Mononuclear cell (primary cell): ENCODE data around the gene CADPS2. TPM values are rescaled to one million over a fixed set of nuclear protein-coding genes. Genes with fewer than 3 reads are reported as not detected.

Source experiments
- H3K27me3 ChIP-seq: 2 replicates; pipeline ENCODE4 v1.6.0; 2011; ENCODE audit warnings: low read length, control low read depth; ENCODE audit not compliant: insufficient read depth
- H3K4me1 ChIP-seq: 2 replicates; pipeline ENCODE4 v1.5.1; 2011; ENCODE audit warnings: mild to moderate bottlenecking, low read length, control low read depth; ENCODE audit not compliant: insufficient read depth
- H3K4me3 ChIP-seq: 2 replicates; pipeline ENCODE4 v1.5.1; 2011; ENCODE audit warnings: mild to moderate bottlenecking, low read length, moderate library complexity
- H3K9me3 ChIP-seq: 2 replicates; pipeline ENCODE4 v1.5.1; 2011; ENCODE audit warnings: low read depth, mild to moderate bottlenecking, control low read depth, low read length
- total RNA-seq: library from RNA; depleted of rRNA; stranded (reverse); fragments of >200 nt; gene quantifications from one replicate; pipeline ENCODE4 v1.2.3, GENCODE V29; 2012

The CADPS2 gene
- total RNA-seq, 1 donor: not detected

- Histone ChIP-seq H3K4me3 (no peak overlapping the region), H3K9me3 (no peaks in the 10 kb centered on the region), H3K27me3 (no peaks in the 10 kb centered on the region), H3K4me1 (no peaks in the 10 kb centered on the region)
These were observed 267.6 kb downstream of the CADPS2 start for GRCh38 chr7:122618585-122619189.

GRCh38 chr7:122616951-122617350 lies 269.3 kb downstream of the CADPS2 start:
- Histone ChIP-seq H3K27me3 (no peaks in the 10 kb centered on the region), H3K9me3 (no peaks in the 10 kb centered on the region), H3K4me3 (no peak overlapping the region), H3K4me1 (no peaks in the 10 kb centered on the region)

GRCh38 chr7:122605929-122606328 lies 280.3 kb downstream of the CADPS2 start:
- Histone ChIP-seq H3K4me3 (no peak overlapping the region), H3K27me3 (no peaks in the 10 kb centered on the region), H3K4me1 (no peaks in the 10 kb centered on the region), H3K9me3 (no peaks in the 10 kb centered on the region)

DNA sequence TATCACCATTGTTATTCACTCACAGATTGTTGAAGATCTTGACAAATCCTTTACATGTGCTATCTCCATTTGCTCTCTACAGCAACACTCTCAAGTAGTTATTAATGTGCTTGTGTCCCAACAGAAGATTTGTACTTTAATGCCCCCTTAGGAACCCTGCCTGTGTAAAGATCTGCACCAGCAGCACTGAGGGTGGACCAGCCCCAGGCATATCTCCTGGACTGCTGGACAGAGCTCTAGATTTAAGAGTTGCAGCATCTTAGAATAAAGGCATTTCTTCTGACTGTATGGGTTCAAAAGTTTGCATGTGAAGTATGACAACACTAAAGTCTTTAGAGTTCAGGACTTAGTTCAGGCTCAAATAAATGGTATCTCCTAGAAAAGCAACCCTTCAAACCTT lies 282.0 kb downstream of the CADPS2 start:
- H3K4me1 ChIP-seq: no peaks in the 10 kb centered on the region
- H3K4me3 ChIP-seq: no peak overlapping the region

DNA sequence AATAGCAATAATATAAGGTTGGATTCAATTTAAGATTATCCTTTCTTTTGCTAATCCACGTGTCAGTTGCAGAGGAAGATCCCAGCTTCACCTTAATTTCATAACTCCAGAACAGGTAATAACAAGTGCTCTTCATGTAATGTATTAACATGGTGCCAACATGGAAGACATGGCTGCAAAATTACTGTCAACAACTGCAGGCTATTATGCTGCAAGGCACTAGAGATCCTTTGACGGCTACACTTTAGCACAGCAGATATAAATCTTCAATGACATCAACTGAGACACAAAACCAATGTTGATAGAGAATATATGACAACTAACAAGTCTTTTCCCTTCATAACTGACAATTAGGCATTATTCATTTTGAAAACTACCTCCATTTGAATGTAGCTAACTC lies 283.5 kb downstream of the CADPS2 start:
- Histone ChIP-seq H3K4me1 (no peaks in the 10 kb centered on the region), H3K27me3 (no peaks in the 10 kb centered on the region), H3K9me3 (no peaks in the 10 kb centered on the region), H3K4me3 (no peak overlapping the region)

More for the DNA sequence above, 282.0 kb downstream of the CADPS2 start:
- no peaks in the 10 kb centered on the region for H3K27me3 ChIP-seq
- H3K9me3 ChIP-seq: no peaks in the 10 kb centered on the region

DNA sequence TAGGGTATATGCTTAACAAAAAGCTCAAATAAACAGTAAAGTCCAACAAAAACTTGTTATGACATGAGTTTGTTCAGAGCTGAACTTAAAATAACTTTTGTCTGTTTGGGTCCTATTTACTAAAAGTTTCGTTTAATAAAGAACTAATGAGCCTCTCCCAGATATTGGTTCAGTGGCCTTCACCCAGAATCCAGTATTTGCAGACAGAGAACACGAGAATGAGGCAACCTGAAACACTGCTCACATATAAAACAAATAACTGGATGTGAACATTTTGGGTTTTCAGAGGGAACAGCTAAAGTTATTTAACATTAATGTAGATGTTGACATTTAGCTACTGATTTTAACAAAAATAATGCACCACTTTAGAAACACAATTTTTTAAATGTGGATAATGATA lies 285.6 kb downstream of the CADPS2 start:
- H3K4me1 ChIP-seq: no peaks in the 10 kb centered on the region
- H3K4me3 ChIP-seq: no peak overlapping the region
- no peaks in the 10 kb centered on the region for H3K9me3 ChIP-seq
- no peaks in the 10 kb centered on the region for H3K27me3 ChIP-seq

DNA sequence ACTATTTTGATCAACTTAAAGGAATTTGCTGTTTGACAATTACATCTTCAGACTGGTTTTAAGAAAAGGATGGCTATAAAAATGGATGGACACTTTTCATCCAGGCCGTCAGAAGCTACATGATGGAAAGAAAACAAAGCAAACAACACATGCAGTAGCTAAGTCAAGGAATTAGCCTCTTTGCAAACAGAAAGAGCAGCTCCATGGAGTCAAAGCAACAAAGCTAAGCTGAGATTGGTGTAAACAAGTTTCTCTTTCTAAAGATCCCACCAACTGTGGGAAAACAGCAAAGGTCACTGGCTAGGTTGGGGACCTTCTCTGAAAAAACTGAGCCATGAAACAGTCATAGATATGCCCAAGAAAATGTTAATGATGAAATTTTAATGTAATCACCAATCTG lies 286.2 kb downstream of the CADPS2 start:
- no peak overlapping the region for H3K4me3 ChIP-seq
- no peaks in the 10 kb centered on the region for H3K27me3 ChIP-seq

DNA sequence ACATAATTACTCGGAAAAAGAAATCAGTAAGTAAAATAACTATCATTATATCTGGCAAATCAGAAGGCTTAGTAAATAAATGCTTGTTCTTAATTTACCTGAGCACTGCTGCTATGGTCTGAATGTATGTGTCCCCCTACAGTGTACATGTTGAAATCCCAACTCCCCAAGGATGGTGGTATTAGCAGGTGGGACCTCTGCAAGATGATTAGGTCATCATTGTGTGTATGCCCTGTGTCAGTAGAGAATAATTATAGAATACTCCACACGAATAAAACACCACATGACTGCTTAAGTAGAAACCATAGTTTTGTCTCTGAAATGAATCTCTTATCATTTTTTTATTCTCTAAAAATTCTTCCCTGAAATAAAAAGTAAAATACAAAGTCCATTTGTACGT lies 289.0 kb downstream of the CADPS2 start:
- H3K27me3 ChIP-seq: no peaks in the 10 kb centered on the region
- H3K9me3 ChIP-seq: no peaks in the 10 kb centered on the region
- no peak overlapping the region for H3K4me3 ChIP-seq
- no peaks in the 10 kb centered on the region for H3K4me1 ChIP-seq

More for the DNA sequence above, 286.2 kb downstream of the CADPS2 start:
- H3K4me1 ChIP-seq: no peaks in the 10 kb centered on the region
- no peaks in the 10 kb centered on the region for H3K9me3 ChIP-seq

- no peaks in the 10 kb centered on the region for H3K27me3 ChIP-seq
- H3K9me3 ChIP-seq: no peaks in the 10 kb centered on the region
- H3K4me3 ChIP-seq: no peak overlapping the region
- H3K4me1 ChIP-seq: no peaks in the 10 kb centered on the region
These were observed 290.4 kb downstream of the CADPS2 start for GRCh38 chr7:122595885-122596284.

DNA sequence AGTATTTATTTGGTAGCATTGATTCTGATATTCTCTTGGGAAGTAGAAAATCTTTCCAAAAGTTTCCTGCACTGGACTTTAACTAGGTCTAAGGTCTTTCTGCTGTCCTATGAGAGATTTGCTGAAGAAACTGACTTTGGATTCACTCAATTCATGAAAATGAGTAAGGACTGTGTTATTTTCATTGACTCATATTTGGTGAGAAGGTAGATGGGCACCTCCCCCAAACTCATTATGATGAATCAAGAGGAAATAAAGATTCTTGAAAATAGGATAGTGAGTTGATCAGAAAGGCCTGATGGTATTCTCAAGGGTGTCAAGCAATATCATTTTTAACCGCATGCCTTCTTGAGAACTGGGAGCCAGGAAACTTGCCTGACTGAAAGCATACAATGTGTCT lies 297.6 kb downstream of the CADPS2 start:
- Histone ChIP-seq H3K9me3 (no peaks in the 10 kb centered on the region), H3K4me1 (no peaks in the 10 kb centered on the region), H3K27me3 (no peaks in the 10 kb centered on the region), H3K4me3 (no peak overlapping the region)

- no peak overlapping the region for H3K4me3 ChIP-seq
- H3K9me3 ChIP-seq: no peaks in the 10 kb centered on the region
- H3K4me1 ChIP-seq: no peaks in the 10 kb centered on the region
- no peaks in the 10 kb centered on the region for H3K27me3 ChIP-seq
These were observed 301.5 kb downstream of the CADPS2 start for GRCh38 chr7:122584676-122585251.

DNA sequence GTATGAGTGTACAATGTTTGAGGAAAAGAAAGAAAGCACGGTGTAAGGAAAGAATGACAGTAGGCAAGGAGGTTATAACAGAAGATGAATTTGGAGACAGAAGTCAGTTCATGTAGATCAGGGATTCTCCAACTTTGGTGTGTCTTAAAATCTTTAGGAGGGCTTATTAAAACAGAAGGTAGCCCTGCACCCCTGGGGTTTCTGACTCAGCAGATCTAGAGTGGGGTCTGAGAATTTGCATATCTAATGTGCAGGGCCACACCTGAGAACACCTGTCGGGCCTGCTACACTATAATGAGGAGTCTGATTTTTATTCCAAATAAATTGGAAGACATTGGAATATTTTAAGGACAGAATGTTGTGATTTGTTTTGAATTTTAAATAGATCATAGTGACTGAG lies 307.9 kb downstream of the CADPS2 start:
- Histone ChIP-seq H3K4me1 (no peaks in the 10 kb centered on the region), H3K9me3 (no peaks in the 10 kb centered on the region), H3K4me3 (no peak overlapping the region), H3K27me3 (no peaks in the 10 kb centered on the region)

DNA sequence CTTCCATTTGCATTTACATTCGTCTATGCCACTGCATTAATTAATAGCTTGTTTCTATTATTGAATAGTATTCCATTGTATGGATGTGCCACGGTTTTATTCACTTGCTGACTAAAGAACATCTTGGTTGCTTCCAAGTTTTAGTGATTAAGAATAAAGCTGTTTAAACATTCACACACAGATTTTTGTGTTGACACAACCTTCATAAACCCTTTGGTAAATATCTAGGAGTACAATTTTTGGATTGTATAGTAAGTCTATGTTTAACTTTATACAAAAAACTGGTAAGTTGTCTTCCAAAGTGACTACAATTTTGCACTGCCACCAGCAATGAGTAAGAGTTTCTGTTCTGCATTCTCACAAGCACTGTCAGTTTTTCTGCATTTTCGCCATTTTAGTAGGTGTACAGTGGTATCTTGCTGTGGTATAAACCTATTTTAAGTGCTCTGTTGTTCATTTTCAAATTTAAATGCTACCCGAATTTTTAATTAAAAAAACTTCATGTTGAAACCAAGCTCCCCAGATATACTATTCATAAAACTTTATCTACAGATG lies 308.7 kb downstream of the CADPS2 start:
- H3K9me3 ChIP-seq: no peaks in the 10 kb centered on the region
- H3K4me1 ChIP-seq: no peaks in the 10 kb centered on the region
- no peak overlapping the region for H3K4me3 ChIP-seq
- no peaks in the 10 kb centered on the region for H3K27me3 ChIP-seq

GRCh38 chr7:122572706-122573105 lies 313.6 kb downstream of the CADPS2 start:
- no peaks in the 10 kb centered on the region for H3K4me1 ChIP-seq
- no peak overlapping the region for H3K4me3 ChIP-seq
- no peaks in the 10 kb centered on the region for H3K27me3 ChIP-seq

DNA sequence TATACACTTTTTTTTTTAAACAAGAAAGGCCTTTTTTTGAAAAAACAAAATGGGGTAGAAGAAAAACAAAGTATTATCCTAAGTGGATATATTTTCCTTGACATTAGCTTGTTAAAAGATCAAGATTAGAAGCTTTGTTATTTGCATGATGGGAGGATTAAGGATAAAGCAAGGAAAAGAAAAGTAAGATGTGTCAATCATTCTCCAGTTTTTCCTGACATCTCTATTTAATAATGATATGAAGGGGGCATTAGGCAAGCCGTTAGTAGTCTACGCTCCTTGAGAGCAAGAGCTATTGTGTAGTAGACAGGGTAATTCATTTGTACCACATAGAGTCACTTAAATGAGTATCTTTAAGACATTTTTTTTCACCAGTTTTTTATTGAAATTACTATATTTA lies 324.9 kb downstream of the CADPS2 start:
- Histone ChIP-seq H3K9me3 (no peaks in the 10 kb centered on the region), H3K4me1 (no peaks in the 10 kb centered on the region), H3K4me3 (no peak overlapping the region), H3K27me3 (no peaks in the 10 kb centered on the region)

More at GRCh38 chr7:122572706-122573105, 313.6 kb downstream of the CADPS2 start:
- no peaks in the 10 kb centered on the region for H3K9me3 ChIP-seq
